ENCODE measurements around the gene TOM1L2.

The TOM1L2 gene

GRCh38 chr17:17868641-17869522 is 103.3 kb downstream of the TOM1L2 start:
- DNase-seq = no peak

- no peak for DNase-seq
Measured at GRCh38 chr17:17866897-17867296, 105.3 kb downstream of the TOM1L2 start.

DNA sequence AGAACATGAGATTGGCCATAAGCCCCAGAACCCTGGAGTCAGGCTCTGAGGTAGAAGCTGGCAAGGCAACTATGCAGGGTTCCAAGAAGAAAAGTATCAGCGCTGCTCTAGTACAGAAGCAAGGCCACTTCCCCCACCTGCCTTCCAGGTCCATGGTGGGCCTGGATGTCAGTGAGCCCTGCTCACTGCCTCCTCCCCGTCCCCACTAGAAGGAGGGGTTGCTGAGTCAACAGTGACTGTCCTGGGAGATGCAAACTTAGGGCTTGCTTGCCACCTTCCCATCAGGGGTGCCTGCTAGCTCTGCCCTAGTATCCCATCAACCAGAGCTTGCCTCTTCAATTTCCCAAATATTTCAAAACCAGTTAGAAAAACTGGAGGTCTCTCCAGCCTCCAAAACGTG is 105.8 kb downstream of the TOM1L2 start:
- no peak for DNase-seq

- no peak for DNase-seq
Measured at GRCh38 chr17:17865035-17865434, 107.2 kb downstream of the TOM1L2 start.

- no peak for DNase-seq
Measured at GRCh38 chr17:17860766-17861107, 111.5 kb downstream of the TOM1L2 start.

GRCh38 chr17:17859909-17860765 is 112.1 kb downstream of the TOM1L2 start:
- DNase-seq = no peak

DNA sequence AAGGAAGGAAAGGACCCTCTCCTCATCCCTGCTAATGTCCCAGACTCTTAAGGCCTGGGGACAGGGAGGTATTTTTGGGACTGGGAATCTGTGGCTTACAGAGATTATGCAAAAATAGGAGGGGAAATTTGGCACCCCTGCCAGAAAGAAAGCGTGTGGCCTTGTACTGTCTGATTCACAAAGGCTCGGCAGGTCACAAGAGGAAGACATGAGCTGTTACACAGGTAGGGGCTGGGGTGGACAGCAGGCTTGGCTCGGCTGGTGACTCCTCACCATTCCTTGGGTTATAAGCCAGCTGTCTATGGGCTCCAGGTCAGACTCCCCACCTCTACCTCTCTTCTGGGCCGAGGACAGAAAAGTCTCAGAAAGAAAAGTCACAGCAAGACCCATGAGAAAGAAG is 114.7 kb downstream of the TOM1L2 start:
- DNase-seq = no peak

GRCh38 chr17:17856386-17856785 is 115.8 kb downstream of the TOM1L2 start:
- DNase-seq = no peak

DNA sequence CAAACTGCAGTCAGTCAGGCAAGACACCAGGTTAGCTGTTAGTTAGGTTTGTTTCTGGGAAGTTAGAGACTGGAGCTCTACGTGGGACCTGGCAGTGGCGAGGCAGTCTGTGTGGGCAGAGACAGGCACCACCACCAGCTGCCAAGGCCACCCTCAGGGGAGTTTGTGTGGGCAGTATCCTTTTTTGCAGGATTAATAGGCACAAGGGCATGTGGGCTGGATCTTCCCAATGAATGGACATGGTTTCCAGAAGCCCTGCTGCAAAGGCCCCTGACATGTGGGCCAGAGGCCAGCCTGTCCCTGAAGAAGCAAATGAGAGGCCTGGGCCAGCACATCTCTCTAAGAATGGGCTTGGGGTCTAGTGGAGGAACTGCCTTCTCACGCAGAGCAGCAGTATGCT is 116.2 kb downstream of the TOM1L2 start:
- no peak for DNase-seq

- DNase-seq = no peak
Measured at GRCh38 chr17:17853811-17854447, 118.3 kb downstream of the TOM1L2 start.

GRCh38 chr17:17852930-17853329 is 119.3 kb downstream of the TOM1L2 start:
- DNase-seq = no peak

DNA sequence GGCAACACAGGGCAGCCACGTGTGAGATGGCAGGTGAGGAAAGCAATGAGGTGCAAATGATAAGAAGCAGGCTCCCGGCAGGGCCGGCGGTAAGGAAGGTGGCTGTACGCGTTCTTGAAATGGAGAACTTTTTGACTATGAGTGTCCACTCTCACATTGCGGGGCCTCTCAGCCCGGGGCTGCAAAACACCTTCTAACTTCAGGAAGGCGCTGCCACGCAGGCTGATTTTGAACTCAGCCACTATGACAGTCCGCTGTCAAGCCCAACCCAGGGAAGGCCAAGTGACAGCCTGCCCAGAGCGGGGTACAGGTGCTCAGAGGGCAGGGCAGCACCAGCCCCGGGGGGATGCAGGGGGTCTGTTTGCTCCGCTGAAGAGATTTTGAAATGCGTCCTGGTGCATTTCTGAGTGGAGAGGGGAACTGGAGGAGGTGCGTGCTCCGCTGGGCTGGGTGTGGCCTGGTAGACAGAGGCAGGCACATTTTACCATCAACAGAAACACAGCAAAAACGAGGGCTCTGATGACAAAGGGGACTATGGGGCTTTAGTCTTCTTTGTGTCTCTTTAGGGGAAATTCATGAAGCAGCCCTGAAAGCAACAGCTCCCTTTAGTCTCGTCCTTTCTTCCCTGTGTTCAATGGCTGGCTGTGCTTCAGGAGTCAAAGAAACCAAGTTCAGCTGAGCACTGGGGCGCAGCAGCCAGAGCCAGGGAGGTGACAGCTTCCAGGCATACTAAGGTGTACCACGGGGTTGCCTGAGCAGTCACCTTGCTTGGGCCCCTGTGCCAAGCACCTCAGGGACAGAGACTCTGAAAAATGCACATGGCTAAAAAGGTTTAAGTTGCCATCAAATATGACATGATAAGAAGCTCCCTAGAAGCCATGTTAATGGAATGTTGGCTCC is 120.8 kb downstream of the TOM1L2 start:
- no peak for DNase-seq

DNA sequence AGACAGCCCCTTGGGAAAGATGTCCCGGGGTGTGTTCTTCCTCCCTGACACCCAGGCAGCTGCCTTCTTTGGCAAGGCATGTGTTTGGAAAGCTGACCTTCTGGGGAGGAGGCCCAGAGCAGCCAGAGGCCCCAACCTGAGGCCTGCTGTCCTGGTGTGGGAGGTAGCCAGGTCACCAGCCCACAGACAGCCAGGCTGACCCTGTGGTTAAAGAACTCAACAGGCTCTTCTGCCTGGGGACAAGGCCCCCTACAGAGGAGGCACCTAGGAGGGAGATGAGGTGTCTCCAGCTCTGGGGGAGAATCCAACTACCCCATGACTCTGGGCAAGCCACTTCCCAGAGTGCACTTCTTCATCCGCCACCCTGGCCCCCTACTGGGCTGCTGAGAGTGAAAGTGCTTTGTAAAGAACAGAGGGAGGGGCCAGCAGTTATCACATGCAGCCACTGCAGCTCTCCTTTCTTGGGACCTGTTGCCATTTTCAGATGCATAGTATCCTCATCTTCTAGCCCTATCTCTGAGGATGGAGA is 122.3 kb downstream of the TOM1L2 start:
- DNase-seq = no peak

DNA sequence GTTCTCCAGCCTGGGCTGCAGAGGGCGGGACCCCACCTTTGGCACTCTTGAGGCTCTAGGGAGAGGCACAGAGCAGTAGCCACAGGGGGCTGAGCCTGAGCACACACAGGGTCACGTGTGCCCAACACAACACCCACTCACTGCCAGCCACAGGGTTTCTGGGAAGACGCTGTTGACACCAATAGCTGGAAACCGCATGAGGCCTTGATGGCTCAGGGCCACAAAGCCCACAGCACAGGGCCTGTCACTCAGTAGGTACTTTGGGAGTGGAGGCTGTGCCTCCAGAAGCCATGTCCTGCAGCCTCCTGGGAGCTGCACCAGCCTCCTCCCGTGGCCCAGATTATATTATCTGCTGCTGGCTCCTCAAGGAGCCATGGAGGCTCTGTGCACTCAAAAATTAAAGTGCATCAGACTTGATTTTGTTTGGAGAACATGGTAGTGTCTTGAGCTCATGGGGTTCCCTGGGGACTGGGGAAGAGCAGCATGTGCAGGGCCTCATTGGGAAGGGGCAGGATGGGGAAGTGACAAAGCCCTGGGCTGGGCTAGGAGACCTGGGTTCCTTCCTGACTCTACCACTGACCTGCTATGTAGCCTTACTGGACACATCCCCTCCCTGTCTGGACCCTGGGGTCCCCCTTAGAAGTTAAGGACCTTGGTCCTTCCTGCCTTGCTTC is 122.9 kb downstream of the TOM1L2 start:
- DNase-seq = no peak

DNA sequence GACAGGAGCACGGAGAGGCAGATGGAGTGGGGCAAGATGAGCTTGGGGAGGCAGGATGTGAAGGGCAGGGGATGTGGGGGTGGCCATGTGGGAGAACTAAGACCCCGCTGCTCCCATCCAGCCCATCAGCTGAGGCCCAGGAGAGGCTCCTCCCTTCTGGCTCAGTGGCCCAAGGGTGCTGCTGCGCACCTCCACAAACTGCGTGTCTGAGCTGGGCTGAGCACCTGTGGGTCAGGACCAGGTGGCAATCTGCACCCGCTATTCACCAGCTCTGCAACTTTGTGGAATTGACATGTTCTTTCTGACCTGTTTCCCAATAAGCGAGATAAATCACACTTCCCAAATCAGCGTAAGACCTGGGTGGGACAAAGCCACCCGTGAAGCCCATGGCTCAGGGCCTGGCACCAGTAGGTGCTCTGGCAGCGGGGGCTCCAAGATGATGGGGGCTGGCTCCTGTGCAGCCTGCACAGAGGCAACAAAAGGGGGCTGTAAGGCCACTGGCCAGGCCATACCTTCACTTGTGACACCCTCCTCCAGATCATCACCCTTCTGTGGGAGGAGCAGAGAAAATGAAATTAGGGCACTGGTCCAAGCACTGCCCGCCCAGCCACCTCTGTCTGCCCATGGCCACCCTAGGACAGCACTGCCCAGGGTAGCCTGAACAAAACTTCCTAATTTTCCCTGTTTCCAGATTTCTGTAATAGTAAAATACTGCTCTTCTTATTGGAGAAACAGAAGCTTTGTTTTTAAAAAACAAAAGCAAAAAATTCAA is 123.7 kb downstream of the TOM1L2 start:
- DNase-seq = no peak

GRCh38 chr17:17847726-17848125 is 124.5 kb downstream of the TOM1L2 start:
- no peak for DNase-seq

DNA sequence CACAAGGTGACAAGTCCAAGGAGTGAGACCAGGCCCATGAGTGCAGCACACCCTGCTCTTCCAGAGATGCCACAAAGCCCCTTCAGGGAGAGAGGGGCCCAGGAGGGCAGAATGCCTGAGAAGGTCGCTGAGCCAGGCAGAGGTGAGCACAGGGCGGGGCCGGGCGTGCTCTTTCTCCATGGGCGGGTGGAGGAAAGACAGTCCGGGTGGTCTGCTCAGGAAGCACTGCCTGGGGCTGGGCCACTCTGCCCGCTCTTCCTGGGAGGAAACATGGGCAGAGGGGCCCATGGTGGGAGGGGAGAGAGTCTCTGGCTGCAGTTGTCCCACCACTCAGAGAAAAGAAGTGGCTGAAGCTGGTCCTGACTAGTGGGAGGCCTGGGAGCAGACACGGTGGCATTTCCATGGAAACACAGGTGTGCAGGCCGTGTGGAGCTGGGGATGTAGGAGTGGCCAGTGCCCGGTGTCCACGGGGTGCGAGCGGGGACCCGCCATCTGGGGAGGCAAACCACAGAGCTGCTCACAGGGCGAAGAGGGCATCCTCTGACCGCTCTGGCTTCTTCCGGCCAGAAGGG is 125.0 kb downstream of the TOM1L2 start:
- DNase-seq = no peak

- DNase-seq = no peak
Measured at GRCh38 chr17:17846645-17847044, 125.6 kb downstream of the TOM1L2 start.

GRCh38 chr17:17846003-17846402 is 126.2 kb downstream of the TOM1L2 start:
- no peak for DNase-seq

- no peak for DNase-seq
Measured at GRCh38 chr17:17845046-17845775, 127.0 kb downstream of the TOM1L2 start.

All from NCI-H774 (cell line).